BLaER1 (cell line): Measurements from ENCODE around the gene SSH2.
A peak's percentile ranks its signal among the peaks of the same experiment; 100 is the strongest.
"Not testable (repeated sequence)": the region's sequence is repeated elsewhere in the genome, so short reads cannot be mapped to it uniquely, and the experiment has no call there.

Experiments
- H3K27ac ChIP-seq: shearing (Covaris generic); formaldehyde crosslinking; 2 replicates; pipeline ENCODE4 v1.8.1; 2022
- H3K27me3 ChIP-seq: shearing (Covaris generic); formaldehyde crosslinking; 2 replicates; pipeline ENCODE4 v1.8.1; 2022
- H3K36me3 ChIP-seq: shearing (Covaris generic); formaldehyde crosslinking; 2 replicates; pipeline ENCODE4 v1.8.1; 2022
- H3K4me1 ChIP-seq: shearing (Covaris generic); formaldehyde crosslinking; 2 replicates; pipeline ENCODE4 v1.8.1; 2022
- H3K4me2 ChIP-seq: shearing (Covaris generic); formaldehyde crosslinking; 2 replicates; pipeline ENCODE4 v1.8.1; 2022
- H3K4me3 ChIP-seq: shearing (Covaris generic); formaldehyde crosslinking; 2 replicates; pipeline ENCODE4 v1.8.1; 2022
- H3K9ac ChIP-seq: shearing (Covaris generic); formaldehyde crosslinking; 2 replicates; pipeline ENCODE4 v1.8.1; 2022
- H3K9me3 ChIP-seq: shearing (Covaris generic); formaldehyde crosslinking; 2 replicates; pipeline ENCODE4 v1.8.1; 2022
- H4K20me1 ChIP-seq: shearing (Covaris generic); formaldehyde crosslinking; 2 replicates; pipeline ENCODE4 v1.8.1; 2022
- Cebpa-rat ChIP-seq: shearing (Covaris generic); IDR thresholded peaks from 2 replicates; pipeline ENCODE4 v1.8.1; 2022

SSH2 gene

DNA sequence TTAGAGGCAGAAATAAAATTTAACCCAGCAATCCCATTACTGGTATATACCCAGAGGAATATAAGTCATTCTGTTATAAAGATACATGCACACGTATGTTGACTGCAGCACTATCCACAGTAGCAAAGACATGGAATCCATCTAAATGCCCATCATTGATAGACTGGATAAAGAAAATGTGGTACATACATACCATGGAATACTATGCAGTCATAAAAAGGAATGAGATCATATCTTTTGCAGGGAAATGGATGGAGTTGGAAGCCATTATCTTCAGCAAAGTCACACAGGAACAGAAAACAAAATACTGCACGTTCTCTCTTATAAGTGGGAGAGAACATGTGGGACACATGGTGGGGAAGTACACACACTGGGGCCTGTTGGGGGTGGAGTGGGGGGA is 23.1 kb downstream of the SSH2 start:
- no peak for TF ChIP-seq Cebpa-rat
- no peak overlapping the region for H3K4me2 ChIP-seq

DNA sequence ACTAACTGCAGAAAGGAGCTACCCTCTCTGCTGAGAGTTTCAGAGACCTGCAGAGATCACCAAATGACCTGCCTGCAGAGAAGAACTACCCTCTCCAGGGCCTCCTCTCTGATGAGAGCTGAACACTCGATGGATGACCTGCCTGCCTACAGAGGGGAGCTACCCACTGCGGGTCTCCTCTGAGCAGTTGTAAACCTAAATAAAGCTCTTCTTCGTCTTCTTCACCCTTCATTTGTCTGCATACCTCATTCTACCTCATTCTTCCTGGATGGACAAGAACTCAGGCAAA is 24.2 kb downstream of the SSH2 start:
- Histone ChIP-seq H3K4me2 (no peak overlapping the region), H3K4me3 (no peak overlapping the region)

More for the DNA sequence above, 23.1 kb downstream of the SSH2 start:
- Histone ChIP-seq H3K27ac (no peak overlapping the region), H3K36me3 (peaks cover 50% of the 10 kb centered on the region), H3K9ac (no peak overlapping the region), H4K20me1 (peaks cover 40% of the 10 kb centered on the region; the same call in 1 of the 2 replicates), H3K27me3 (no peaks in the 10 kb centered on the region), H3K4me1 (no peaks in the 10 kb centered on the region), H3K9me3 (peaks cover 69% of the 10 kb centered on the region), H3K4me3 (no peak overlapping the region)

GRCh38 chr17:29905086-29905878 is 24.7 kb downstream of the SSH2 start:
- peaks cover 28% of the 10 kb centered on the region; the same call in 1 of the 2 replicates for H4K20me1 ChIP-seq
- peaks cover 49% of the 10 kb centered on the region for H3K36me3 ChIP-seq
- H3K27ac ChIP-seq = no peak overlapping the region
- H3K4me2 ChIP-seq = no peak overlapping the region
- no peaks in the 10 kb centered on the region for H3K4me1 ChIP-seq
- H3K27me3 ChIP-seq = no peaks in the 10 kb centered on the region
- no peak for TF ChIP-seq Cebpa-rat
- peaks cover 82% of the 10 kb centered on the region for H3K9me3 ChIP-seq
- H3K9ac ChIP-seq = no peak overlapping the region
- peak overlapping the region; percentile 6; the same call in 1 of the 2 replicates for H3K4me3 ChIP-seq

More for the DNA sequence above, 24.2 kb downstream of the SSH2 start:
- Histone ChIP-seq H3K36me3 (peaks cover 49% of the 10 kb centered on the region), H4K20me1 (peaks cover 30% of the 10 kb centered on the region; the same call in 1 of the 2 replicates), H3K9me3 (peaks cover 79% of the 10 kb centered on the region), H3K4me1 (no peaks in the 10 kb centered on the region), H3K27me3 (no peaks in the 10 kb centered on the region), H3K27ac (no peak overlapping the region), H3K9ac (no peak overlapping the region)
- no peak for TF ChIP-seq Cebpa-rat

DNA sequence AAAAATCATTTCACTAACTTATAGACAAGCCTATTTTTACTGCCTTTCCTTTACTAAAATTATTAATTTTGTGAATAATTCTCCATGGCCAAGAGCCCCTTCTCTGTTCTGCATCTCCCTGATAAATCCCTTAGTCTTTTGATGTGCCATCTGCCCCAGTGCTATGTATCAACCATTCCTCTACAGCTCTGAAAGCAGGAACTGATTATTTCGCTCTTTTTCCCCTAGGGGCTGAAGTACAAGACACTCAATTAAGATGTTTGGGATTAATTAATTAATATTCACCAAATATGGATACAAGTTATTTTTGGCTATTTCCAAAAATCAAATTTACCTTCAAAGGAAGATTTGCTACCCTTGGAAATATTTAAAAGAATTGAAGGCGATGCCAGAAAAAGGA is 26.6 kb downstream of the SSH2 start:
- no peak overlapping the region for H3K9ac ChIP-seq
- no peaks in the 10 kb centered on the region for H3K4me1 ChIP-seq
- no peaks in the 10 kb centered on the region for H3K27me3 ChIP-seq
- no peak overlapping the region for H3K4me2 ChIP-seq
- peaks cover 75% of the 10 kb centered on the region for H3K9me3 ChIP-seq
- no peak overlapping the region for H3K27ac ChIP-seq
- H3K36me3 ChIP-seq = peaks cover 34% of the 10 kb centered on the region
- no peak for TF ChIP-seq Cebpa-rat
- H3K4me3 ChIP-seq = no peak overlapping the region
- H4K20me1 ChIP-seq = peaks cover 22% of the 10 kb centered on the region; the same call in 1 of the 2 replicates

GRCh38 chr17:29897136-29897535 is 32.9 kb downstream of the SSH2 start:
- H4K20me1 ChIP-seq = peaks cover 27% of the 10 kb centered on the region
- peaks cover 32% of the 10 kb centered on the region for H3K9me3 ChIP-seq
- H3K9ac ChIP-seq, H3K4me1 ChIP-seq, H3K4me2 ChIP-seq, H3K4me3 ChIP-seq, H3K27me3 ChIP-seq, H3K27ac ChIP-seq: not testable (repeated sequence)
- peaks cover 14% of the 10 kb centered on the region; the same call in 1 of the 2 replicates for H3K36me3 ChIP-seq

- H3K36me3 ChIP-seq = peaks cover 50% of the 10 kb centered on the region
- H3K27me3 ChIP-seq = no peaks in the 10 kb centered on the region
- H3K4me3 ChIP-seq = no peak overlapping the region
- peaks cover 8% of the 10 kb centered on the region; the same call in 1 of the 2 replicates for H3K4me1 ChIP-seq
- no peak for TF ChIP-seq Cebpa-rat
- H3K27ac ChIP-seq = no peak overlapping the region; the same call in 1 of the 2 replicates
- H3K9me3 ChIP-seq = peaks cover 52% of the 10 kb centered on the region
- H3K9ac ChIP-seq = no peak overlapping the region
- H4K20me1 ChIP-seq = peaks cover 55% of the 10 kb centered on the region
- H3K4me2 ChIP-seq = no peak overlapping the region
Observed at GRCh38 chr17:29892201-29892600, 37.8 kb downstream of the SSH2 start.

- TF ChIP-seq Cebpa-rat = no peak
- no peak overlapping the region for H3K9ac ChIP-seq
- H3K27me3 ChIP-seq = no peaks in the 10 kb centered on the region
- H3K4me2 ChIP-seq = no peak overlapping the region
- no peak overlapping the region for H3K27ac ChIP-seq
- peaks cover 55% of the 10 kb centered on the region for H4K20me1 ChIP-seq
- peaks cover 8% of the 10 kb centered on the region; the same call in 1 of the 2 replicates for H3K4me1 ChIP-seq
- H3K36me3 ChIP-seq = peaks cover 54% of the 10 kb centered on the region
- H3K4me3 ChIP-seq = no peak overlapping the region
- H3K9me3 ChIP-seq = peaks cover 49% of the 10 kb centered on the region
Observed at GRCh38 chr17:29891131-29891530, 38.9 kb downstream of the SSH2 start.

DNA sequence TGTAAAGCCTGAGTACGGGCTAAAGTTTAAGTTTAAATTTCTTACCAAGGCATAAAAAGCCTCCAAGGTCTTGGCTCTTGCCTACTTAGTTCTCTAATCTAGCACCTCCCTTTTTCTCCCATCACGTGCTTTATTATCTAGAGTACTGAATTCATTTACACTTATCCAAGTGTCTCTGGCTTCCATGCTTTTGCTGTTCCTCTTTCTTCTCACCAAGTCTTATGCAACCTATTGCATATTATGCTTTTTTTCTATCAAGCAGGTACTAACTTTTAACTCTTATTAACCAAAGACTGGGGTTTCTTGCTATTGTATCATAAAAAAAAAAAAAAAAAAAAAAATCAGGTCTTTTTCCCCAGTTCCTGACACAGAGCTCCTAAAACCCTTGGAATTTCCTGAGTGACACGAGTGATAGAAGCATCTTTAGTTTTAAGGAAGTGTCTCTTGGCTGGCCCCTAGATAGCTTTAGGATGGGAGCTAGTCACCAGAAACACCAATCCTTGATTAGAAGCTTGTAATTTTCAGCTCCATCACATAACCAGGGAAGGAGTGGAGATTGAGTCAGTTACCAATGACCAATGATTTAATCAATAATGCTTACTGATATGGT is 44.9 kb downstream of the SSH2 start:
- Histone ChIP-seq H3K36me3 (peaks cover 37% of the 10 kb centered on the region), H3K4me1 (peaks cover 19% of the 10 kb centered on the region), H3K27me3 (no peaks in the 10 kb centered on the region), H3K27ac (no peak overlapping the region), H3K4me2 (no peak overlapping the region), H3K4me3 (no peak overlapping the region), H4K20me1 (peaks cover 65% of the 10 kb centered on the region), H3K9me3 (peaks cover 21% of the 10 kb centered on the region), H3K9ac (no peak overlapping the region)
- TF ChIP-seq Cebpa-rat = no peak

GRCh38 chr17:29883497-29883896 is 46.5 kb downstream of the SSH2 start:
- TF ChIP-seq Cebpa-rat = no peak
- Histone ChIP-seq H3K27me3 (no peaks in the 10 kb centered on the region), H4K20me1 (peaks cover 72% of the 10 kb centered on the region), H3K36me3 (peaks cover 25% of the 10 kb centered on the region), H3K27ac (no peak overlapping the region), H3K9me3 (peaks cover 12% of the 10 kb centered on the region), H3K9ac (no peak overlapping the region), H3K4me2 (peak overlapping the region; percentile 46), H3K4me3 (no peak overlapping the region), H3K4me1 (peaks cover 19% of the 10 kb centered on the region)

DNA sequence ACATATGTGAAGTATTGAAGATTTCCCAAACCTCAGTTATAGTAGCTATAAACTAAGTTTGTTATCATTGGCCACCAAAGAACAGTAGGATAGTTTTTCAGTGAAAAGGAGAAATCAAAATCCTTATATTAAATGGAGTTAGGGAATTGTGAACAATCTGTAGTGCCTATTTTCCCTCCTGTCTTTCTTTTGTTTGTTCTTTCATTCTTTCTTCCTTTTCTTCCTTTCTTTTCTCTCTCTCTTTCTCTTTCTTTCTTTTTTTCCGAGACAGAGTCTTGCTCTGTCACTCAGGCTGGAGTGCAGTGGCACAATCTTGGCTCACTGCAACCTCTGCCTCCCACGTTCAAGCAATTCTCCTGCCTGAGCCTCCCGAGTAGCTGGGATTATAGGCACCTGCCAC is 48.8 kb downstream of the SSH2 start:
- Histone ChIP-seq H3K36me3 (peaks cover 31% of the 10 kb centered on the region), H3K27ac (no peak overlapping the region), H3K4me3 (no peak overlapping the region), H3K27me3 (no peaks in the 10 kb centered on the region), H3K9ac (no peak overlapping the region), H3K4me2 (no peak overlapping the region), H3K4me1 (peaks cover 19% of the 10 kb centered on the region), H3K9me3 (peaks cover 20% of the 10 kb centered on the region), H4K20me1 (peaks cover 86% of the 10 kb centered on the region)
- no peak for TF ChIP-seq Cebpa-rat
